Gastrocnemius medialis (tissue), 4 donors: ENCODE results near the gene PLAGL2. TPM values are rescaled to one million over a fixed set of nuclear protein-coding genes. Genes with fewer than 3 reads are reported as not detected.

Source experiments
- ATAC-seq, 2 donors: fragments of 150-250 bp; one replicate each; pipeline ENCODE4 v1.9.1; 2016
- DNase-seq, 2 donors: peaks; one replicate each; pipeline ENCODE4 v3.0.0-alpha.2; 2019
- H3K27ac ChIP-seq, 4 donors: fragments of 200-600 bp; sonication (generic); 1 replicate in 1 of 4; 2 replicates in 3 of 4; pipeline ENCODE4 v1.5.1; 2016 to 2018; ENCODE audit warnings: mild to moderate bottlenecking in 2 of 4, moderate library complexity in 1 of 4
- H3K27me3 ChIP-seq, 3 donors: fragments of 200-600 bp; sonication (generic) in 2 of 3; 1 replicate in 1 of 3; 2 replicates in 2 of 3; pipeline versions ENCODE4 v1.5.1 to v1.6.0; 2016 to 2019; ENCODE audit warnings: mild to moderate bottlenecking in 1 of 3, moderate library complexity in 1 of 3
- H3K36me3 ChIP-seq, 2 donors: fragments of 200-600 bp; sonication (generic) in 1 of 2; one replicate each; pipeline ENCODE4 v1.5.1; 2017 to 2018
- H3K4me1 ChIP-seq, 2 donors: fragments of 200-600 bp; sonication (generic) in 1 of 2; one replicate each; pipeline ENCODE4 v1.5.1; 2016 to 2017; ENCODE audit warnings: mild to moderate bottlenecking in 2 of 2
- H3K4me3 ChIP-seq, 4 donors: fragments of 200-600 bp; sonication (generic) in 3 of 4; 1 replicate in 1 of 4; 2 replicates in 3 of 4; pipeline ENCODE4 v1.5.1; 2016 to 2019; ENCODE audit warnings: mild to moderate bottlenecking in 2 of 4
- H3K9me3 ChIP-seq, 3 donors: fragments of 200-600 bp; sonication (generic) in 2 of 3; 1 replicate in 1 of 3; 2 replicates in 2 of 3; pipeline ENCODE4 v1.5.1; 2016 to 2019
- CTCF ChIP-seq, 5 experiments: fragments of 450-650 bp in 3 of 5; fragments of 200-600 bp in 2 of 5; sonication (generic) in 2 of 5; IDR thresholded peaks in 4 of 5; conservative IDR thresholded peaks in 1 of 5; 1 replicate in 4 of 5; 2 replicates in 1 of 5; pipeline ENCODE4 v1.5.1; 2016 to 2019; ENCODE audit warnings: antibody characterized with exemption in 5 of 5, mild to moderate bottlenecking in 3 of 5, moderate library complexity in 3 of 5
- POLR2A ChIP-seq, 2 donors: fragments of 450-650 bp; IDR thresholded peaks; one replicate each; pipeline ENCODE4 v1.6.1; 2017; ENCODE audit warnings: antibody characterized with exemption in 2 of 2, mild to moderate bottlenecking in 2 of 2, moderate library complexity in 2 of 2
- in situ Hi-C, 4 donors: fragments of 200-750 bp; cut with MboI; loops; one replicate each; pipeline versions ENCODE4 v1.15.0 to v1.8.0; 2017; ENCODE audit warnings: low sequenced_read_pairs in 4 of 4
- intact Hi-C: fragments of 100-400 bp; cut with DNase I; formaldehyde crosslinking; loops from one replicate; pipeline ENCODE4 v1.15.1; 2023; ENCODE audit warnings: low total_unique reads
- total RNA-seq, 4 donors: library from RNA; depleted of rRNA; stranded (reverse); fragments of >200 nt; gene quantifications; one replicate each; pipeline versions ENCODE4 v1.1.0 to v1.2.3, GENCODE V29; 2016

Gene PLAGL2
- total RNA-seq, 4 donors from 2014 or later, result 1.4 to 6.5 (median 5.8) TPM

GRCh38 chr20:32240205-32240604 is 32.7 kb upstream of the PLAGL2 start:
- no peaks in the 10 kb centered on the region for H3K4me1 ChIP-seq
- H3K36me3 ChIP-seq, result peaks cover 0 to 15% of the 10 kb centered on the region in 2 donors
- intact Hi-C loops (no loop called here), in situ Hi-C loops (no loop called here)
- ATAC-seq (no peak), DNase-seq (no peak)
- no peaks in the 10 kb centered on the region for H3K27me3 ChIP-seq
- H3K9me3 ChIP-seq, result no peaks in the 10 kb centered on the region
- no peak overlapping the region for H3K4me3 ChIP-seq
- H3K27ac ChIP-seq, result no peak overlapping the region
- TF ChIP-seq POLR2A (IDR thresholded peaks at IDR 0.05) (no peak), CTCF (IDR thresholded peaks at IDR 0.05 in 4 of 5, conservative IDR thresholded peaks at IDR 0.05 in 1 of 5) (no peak)

- in situ Hi-C loops (no loop called here), intact Hi-C loops (no loop called here)
- peaks cover 0 to 29% of the 10 kb centered on the region in 2 donors for H3K36me3 ChIP-seq
- no peaks in the 10 kb centered on the region for H3K27me3 ChIP-seq
- DNase-seq (no peak), ATAC-seq (no peak)
- H3K9me3 ChIP-seq, result no peaks in the 10 kb centered on the region
- H3K27ac ChIP-seq, result no peak overlapping the region
- H3K4me1 ChIP-seq, result no peaks in the 10 kb centered on the region
- no peak overlapping the region for H3K4me3 ChIP-seq
- TF ChIP-seq CTCF (IDR thresholded peaks at IDR 0.05 in 4 of 5, conservative IDR thresholded peaks at IDR 0.05 in 1 of 5) (no peak), POLR2A (IDR thresholded peaks at IDR 0.05) (no peak)
Measured at GRCh38 chr20:32238483-32239425, 31.2 kb upstream of the PLAGL2 start.

- Histone ChIP-seq H3K27me3 (no peaks in the 10 kb centered on the region), H3K4me3 (no peak overlapping the region), H3K27ac (no peak overlapping the region), H3K36me3 (peaks cover 0 to 42% of the 10 kb centered on the region in 2 donors), H3K4me1 (no peaks in the 10 kb centered on the region), H3K9me3 (no peaks in the 10 kb centered on the region)
- DNase-seq, result no peak
- TF ChIP-seq POLR2A (IDR thresholded peaks at IDR 0.05), result no peak
- TF ChIP-seq CTCF (IDR thresholded peaks at IDR 0.05 in 4 of 5, conservative IDR thresholded peaks at IDR 0.05 in 1 of 5), result no peak
- no peak for ATAC-seq
- in situ Hi-C loops, result no loop called here
- intact Hi-C loops, result no loop called here
Measured at GRCh38 chr20:32237419-32237818, 29.9 kb upstream of the PLAGL2 start.

GRCh38 chr20:32236819-32237218 is 29.3 kb upstream of the PLAGL2 start:
- intact Hi-C loops, result no loop called here
- no peaks in the 10 kb centered on the region for H3K27me3 ChIP-seq
- H3K27ac ChIP-seq, result no peak overlapping the region
- no peak for DNase-seq
- TF ChIP-seq POLR2A (IDR thresholded peaks at IDR 0.05), result no peak
- ATAC-seq, result no peak
- in situ Hi-C loops, result no loop called here
- H3K9me3 ChIP-seq, result no peaks in the 10 kb centered on the region
- H3K36me3 ChIP-seq, result peaks cover 0 to 47% of the 10 kb centered on the region in 2 donors
- H3K4me1 ChIP-seq, result no peaks in the 10 kb centered on the region
- H3K4me3 ChIP-seq, result no peak overlapping the region

GRCh38 chr20:32236048-32236533 is 28.5 kb upstream of the PLAGL2 start:
- intact Hi-C loops (no loop called here), in situ Hi-C loops (no loop called here)
- Histone ChIP-seq H3K36me3 (peaks cover 0 to 54% of the 10 kb centered on the region in 2 donors), H3K27ac (no peak overlapping the region), H3K9me3 (no peaks in the 10 kb centered on the region), H3K4me1 (no peaks in the 10 kb centered on the region), H3K27me3 (no peaks in the 10 kb centered on the region), H3K4me3 (no peak overlapping the region)
- TF ChIP-seq POLR2A (IDR thresholded peaks at IDR 0.05) (no peak), CTCF (IDR thresholded peaks at IDR 0.05 in 4 of 5, conservative IDR thresholded peaks at IDR 0.05 in 1 of 5) (no peak)
- ATAC-seq (no peak), DNase-seq (no peak)
